Activated CD4-positive, alpha-beta T cell treated with anti-CD3 and anti-CD28 coated beads, Interleukin-2, amount 10 ng/mL, durations not matched to agents 7 days and 5 days (primary cell): Measurements from ENCODE around the gene ARHGAP30. TPM values are rescaled to one million over a fixed set of nuclear protein-coding genes. Genes with fewer than 3 reads are reported as not detected.
"Not testable (repeated sequence)": the region's sequence is repeated elsewhere in the genome, so short reads cannot be mapped to it uniquely, and the experiment has no call there.

ENCODE experiments used
- CTCF ChIA-PET: fragments of 350-600 bp; sonication (Branson Sonifier 250); formaldehyde crosslinking; loops from one replicate; lab custom pipeline; 2021; ENCODE audit warnings: antibody characterized with exemption; lab: Charles Lee
- POLR2A ChIA-PET: fragments of 350-600 bp; sonication (Branson Sonifier 250); formaldehyde crosslinking; loops from one replicate; lab custom pipeline; 2021; ENCODE audit warnings: antibody characterized with exemption; lab: Charles Lee
- DNase-seq: peaks from one replicate; pipeline ENCODE4 v3.0.0-alpha.2; 2020
- H3K27ac Mint-ChIP-seq: one replicate; pipeline ENCODE4 v1.8.0; 2021; ENCODE audit warnings: mild to moderate bottlenecking, moderate library complexity, mixed read lengths
- H3K27me3 Mint-ChIP-seq: one replicate; pipeline ENCODE4 v1.8.0; 2021; ENCODE audit warnings: mixed read lengths
- H3K36me3 Mint-ChIP-seq: one replicate; pipeline ENCODE4 v1.8.0; 2021; ENCODE audit warnings: low read depth, mixed read lengths
- H3K4me1 Mint-ChIP-seq: one replicate; pipeline ENCODE4 v1.8.0; 2021; ENCODE audit warnings: mixed read lengths
- H3K4me3 Mint-ChIP-seq: one replicate; pipeline ENCODE4 v1.8.0; 2021; ENCODE audit warnings: mild to moderate bottlenecking, moderate library complexity, mixed read lengths
- H3K9me3 Mint-ChIP-seq: one replicate; pipeline ENCODE4 v1.8.0; 2021; ENCODE audit warnings: mixed read lengths
- total RNA-seq, 2 experiments: library from RNA; stranded (reverse); gene quantifications; one replicate each; pipeline ENCODE4 v1.2.3, GENCODE V29; 2021

Gene ARHGAP30
- total RNA-seq, 2 experiments from 2014 or later: 244 to 304 TPM

DNA sequence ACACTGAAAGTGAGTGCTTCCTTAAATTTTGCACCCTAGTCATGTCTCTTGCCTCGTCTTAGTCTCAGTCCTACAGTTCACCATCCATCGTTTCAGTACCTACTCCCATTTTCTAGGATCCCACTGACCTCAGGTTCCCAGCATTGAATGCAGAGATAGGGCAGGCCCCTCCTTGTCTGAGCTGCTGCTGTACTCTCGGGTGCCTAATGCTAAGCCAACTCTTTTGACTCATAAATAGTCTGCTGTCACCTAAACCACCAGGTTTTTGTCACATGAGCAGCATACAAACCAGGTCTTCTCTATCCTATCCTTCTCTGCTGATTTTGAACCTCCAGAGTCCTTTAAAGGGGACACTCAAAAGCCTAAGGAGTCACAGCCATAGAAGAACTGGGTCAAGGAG, 3.0 kb downstream of the ARHGAP30 start:
- ChIA-PET POLR2A (interaction anchor here (0.6 kb wide), 1 partner anchor 32 kb away, joined by 4 read pairs; the partner anchor contains the start of gene KLHDC9), CTCF (interaction anchor here (1.9 to 13.5 kb wide), 3 partner anchors 12 to 30 kb away, joined by 6 to 185 read pairs (median 50); partner anchors contain the start of genes KLHDC9 and USF1)
- Mint-ChIP-seq H3K27me3 (no peaks in the 10 kb centered on the region), H3K36me3 (peaks cover 56% of the 10 kb centered on the region), H3K27ac (peak overlapping the region; percentile 99), H3K4me1 (peaks cover 70% of the 10 kb centered on the region), H3K9me3 (no peaks in the 10 kb centered on the region), H3K4me3 (peak overlapping the region; percentile 93)
- DNase-seq: no peak

DNA sequence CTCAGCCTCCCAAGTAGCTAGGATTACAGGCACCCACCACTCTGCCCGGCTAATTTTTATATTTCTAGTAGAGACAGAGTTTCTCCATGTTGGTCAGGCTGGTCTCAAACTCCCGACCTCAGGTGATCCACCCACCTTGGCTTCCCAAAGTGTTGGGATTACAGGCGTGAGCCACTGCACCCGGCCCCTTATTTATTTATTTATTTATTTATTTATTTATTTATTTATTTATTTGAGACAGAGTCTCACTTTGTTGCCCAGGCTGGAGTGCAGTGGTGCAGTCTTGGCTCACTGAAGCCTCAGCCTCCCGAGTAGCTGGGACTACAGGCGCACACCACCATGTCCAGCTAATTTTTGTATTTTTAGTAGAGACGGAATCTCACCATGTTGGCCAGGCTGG, 4.0 kb downstream of the ARHGAP30 start:
- peaks cover 67% of the 10 kb centered on the region for H3K4me1 Mint-ChIP-seq
- H3K4me3 Mint-ChIP-seq: peak overlapping the region; percentile 27
- H3K27me3 Mint-ChIP-seq, POLR2A ChIA-PET, H3K9me3 Mint-ChIP-seq, DNase-seq, H3K27ac Mint-ChIP-seq: not testable (repeated sequence)
- H3K36me3 Mint-ChIP-seq: peaks cover 60% of the 10 kb centered on the region
- CTCF ChIA-PET: interaction anchor here (0.7 to 8.5 kb wide), 3 partner anchors 11 to 52 kb away, joined by 3 to 50 read pairs (median 5); partner anchors contain the start of genes NIT1, PFDN2 and USF1

DNA sequence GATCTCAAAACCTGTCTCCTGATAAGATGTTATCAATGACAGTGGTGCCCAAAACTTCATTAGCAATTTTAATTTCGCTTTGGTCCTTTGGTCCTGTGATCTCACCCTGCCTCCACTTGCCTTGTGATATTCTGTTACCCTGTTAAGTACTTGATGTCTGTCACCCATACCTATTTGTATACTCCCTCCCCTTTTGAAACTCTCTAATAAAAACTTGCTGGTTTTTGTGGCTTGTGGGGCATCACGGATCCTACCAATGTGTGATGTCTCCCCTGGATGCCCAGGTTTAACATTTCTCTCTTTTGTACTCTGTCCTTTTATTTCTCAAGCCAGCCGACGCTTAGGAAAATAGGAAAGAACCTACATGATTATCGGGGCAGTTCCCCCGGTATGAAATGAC, 5.8 kb downstream of the ARHGAP30 start:
- CTCF ChIA-PET: interaction anchor here (8.5 kb wide), 1 partner anchor 18 kb away, joined by 50 read pairs; the partner anchor contains the start of gene USF1
- H3K4me1 Mint-ChIP-seq: peaks cover 70% of the 10 kb centered on the region
- peak overlapping the region; percentile 31 for H3K4me3 Mint-ChIP-seq

DNA sequence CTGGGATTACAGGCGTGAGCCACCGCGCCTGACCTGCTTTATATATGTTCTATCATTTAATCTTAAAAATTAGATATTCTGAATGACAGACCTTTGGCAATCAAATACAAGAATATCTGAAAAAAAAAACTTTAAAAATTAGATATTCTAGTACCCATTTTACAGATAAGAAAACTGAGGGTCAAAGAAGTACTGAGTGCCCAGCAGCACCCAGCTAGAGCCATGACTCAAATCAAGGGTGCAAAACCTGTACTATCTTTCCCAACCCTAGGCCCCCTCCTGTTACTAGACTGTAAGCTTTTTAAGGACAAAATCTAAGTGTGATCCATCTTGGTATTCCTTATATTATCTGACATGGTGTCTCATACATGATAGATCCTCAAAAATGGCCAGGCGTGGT, 8.3 kb downstream of the ARHGAP30 start:
- H3K4me1 Mint-ChIP-seq: peaks cover 61% of the 10 kb centered on the region

More for the DNA sequence above, 5.8 kb downstream of the ARHGAP30 start:
- H3K27ac Mint-ChIP-seq: peak overlapping the region; percentile 72
- DNase-seq, POLR2A ChIA-PET, H3K27me3 Mint-ChIP-seq, H3K9me3 Mint-ChIP-seq: not testable (repeated sequence)
- H3K36me3 Mint-ChIP-seq: peaks cover 67% of the 10 kb centered on the region

DNA sequence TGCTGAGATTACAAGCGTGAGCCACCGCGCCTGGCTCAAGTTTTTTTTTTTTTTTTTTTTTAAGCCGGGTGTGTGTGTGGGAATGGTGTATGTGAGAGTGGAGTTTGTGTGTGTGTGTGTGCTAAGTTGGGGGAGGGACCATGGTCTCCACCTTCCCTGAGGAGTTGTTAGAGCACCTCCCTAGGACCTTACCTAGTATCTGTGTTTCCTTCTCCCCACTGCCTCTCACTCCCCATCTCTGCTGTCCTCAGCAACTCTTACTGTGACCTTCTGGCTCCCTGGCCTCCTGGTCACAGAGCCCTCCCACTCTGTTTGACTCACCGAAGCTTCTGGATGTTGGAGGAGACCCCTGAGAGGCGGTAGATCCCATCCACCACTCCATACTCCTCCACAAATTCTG, 10.4 kb downstream of the ARHGAP30 start:
- Mint-ChIP-seq H3K36me3 (peaks cover 66% of the 10 kb centered on the region), H3K4me1 (peaks cover 51% of the 10 kb centered on the region), H3K27ac (no peak overlapping the region), H3K27me3 (no peaks in the 10 kb centered on the region), H3K9me3 (no peaks in the 10 kb centered on the region), H3K4me3 (no peak overlapping the region)
- DNase-seq: no peak
- CTCF ChIA-PET: interaction anchor here (0.8 to 2.0 kb wide), 3 partner anchors 13 to 40 kb away, joined by 3 to 7 read pairs (median 3); partner anchors contain the start of gene USF1
- POLR2A ChIA-PET: no interaction called here

More for the DNA sequence above, 8.3 kb downstream of the ARHGAP30 start:
- peaks cover 58% of the 10 kb centered on the region for H3K36me3 Mint-ChIP-seq
- no peaks in the 10 kb centered on the region for H3K9me3 Mint-ChIP-seq
- ChIA-PET POLR2A (no interaction called here), CTCF (interaction anchor here (1.1 to 1.2 kb wide), 2 partner anchors 11 to 36 kb away, joined by 4 to 7 read pairs; partner anchors contain the start of gene KLHDC9)
- H3K4me3 Mint-ChIP-seq: no peak overlapping the region
- no peak overlapping the region for H3K27ac Mint-ChIP-seq
- DNase-seq: no peak
- H3K27me3 Mint-ChIP-seq: no peaks in the 10 kb centered on the region

DNA sequence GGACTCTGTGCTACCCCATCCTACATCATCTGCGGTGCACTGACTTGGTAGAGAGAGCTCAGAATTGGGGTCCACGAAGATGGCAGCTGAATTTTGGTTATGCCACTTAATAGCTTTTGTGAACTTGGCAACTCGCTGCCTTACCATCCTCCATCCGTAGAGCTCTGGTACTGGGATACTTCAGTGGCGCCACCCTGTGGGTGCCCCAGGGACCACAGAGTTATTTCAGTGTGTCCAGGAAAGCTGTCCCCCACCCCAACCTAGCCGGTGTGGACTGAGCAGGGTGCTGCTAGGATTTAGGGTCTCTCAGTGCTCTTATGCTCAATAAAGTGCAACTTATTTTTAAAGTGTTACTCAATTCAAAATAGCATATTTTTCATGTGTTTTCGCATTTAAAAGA, 14.9 kb downstream of the ARHGAP30 start:
- ChIA-PET POLR2A (no interaction called here), CTCF (interaction anchor here (0.6 to 3.0 kb wide), 9 partner anchors 10 to 130 kb away, joined by 3 to 13 read pairs (median 4); partner anchors contain the start of genes TSTD1 and USF1)
- Mint-ChIP-seq H3K9me3 (no peaks in the 10 kb centered on the region), H3K4me3 (no peak overlapping the region), H3K27ac (no peak overlapping the region), H3K4me1 (peaks cover 35% of the 10 kb centered on the region), H3K36me3 (peaks cover 68% of the 10 kb centered on the region), H3K27me3 (no peaks in the 10 kb centered on the region)
- DNase-seq: no peak

DNA sequence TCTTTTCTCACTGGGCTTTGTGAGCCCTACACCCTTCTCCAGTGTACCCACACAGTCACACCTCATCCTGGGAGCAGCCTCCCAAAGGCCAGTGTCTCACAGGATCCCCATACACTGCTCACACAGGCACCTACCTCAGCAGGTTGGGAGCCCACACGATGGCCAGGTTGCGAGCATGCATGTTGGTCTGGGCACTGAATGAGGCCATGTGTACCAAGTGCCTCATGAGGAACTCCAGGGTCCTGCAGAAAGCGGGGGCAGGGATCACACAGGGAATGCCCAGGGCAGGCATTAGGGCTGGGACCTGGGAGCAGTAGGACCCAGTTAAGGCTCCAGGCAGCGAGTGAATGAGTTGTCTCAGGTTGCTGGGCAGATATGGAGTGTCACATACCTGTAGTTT, 15.5 kb downstream of the ARHGAP30 start:
- ChIA-PET POLR2A (no interaction called here), CTCF (interaction anchor here (1.0 to 3.0 kb wide), 6 partner anchors 9 to 60 kb away, joined by 4 to 13 read pairs (median 6); partner anchors contain the start of genes TSTD1 and USF1)
- no peaks in the 10 kb centered on the region for H3K9me3 Mint-ChIP-seq
- H3K4me1 Mint-ChIP-seq: peaks cover 29% of the 10 kb centered on the region
- no peak overlapping the region for H3K4me3 Mint-ChIP-seq
- H3K27me3 Mint-ChIP-seq: no peaks in the 10 kb centered on the region
- DNase-seq: no peak
- H3K27ac Mint-ChIP-seq: no peak overlapping the region
- peaks cover 68% of the 10 kb centered on the region for H3K36me3 Mint-ChIP-seq

DNA sequence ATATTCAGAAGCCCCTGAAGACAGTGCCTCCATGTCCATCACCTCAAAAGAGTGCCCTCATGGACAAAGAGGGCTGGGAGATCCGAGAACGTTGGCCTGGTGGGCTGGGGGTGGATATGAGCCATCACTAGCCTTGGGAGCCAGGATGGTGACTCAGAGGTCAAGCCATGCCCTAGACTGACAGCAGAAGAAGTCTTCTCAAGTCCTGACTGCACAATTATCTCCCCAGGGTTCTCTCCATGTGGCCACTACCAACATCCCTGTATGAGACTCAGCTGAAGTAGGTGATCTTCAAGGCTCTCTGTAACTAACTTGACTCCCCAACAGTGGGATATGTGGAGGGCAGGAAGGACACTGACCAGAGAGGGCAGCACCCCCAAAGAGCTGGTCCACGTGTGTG, 16.8 kb downstream of the ARHGAP30 start:
- peak overlapping the region; percentile 6 for H3K27ac Mint-ChIP-seq
- no peaks in the 10 kb centered on the region for H3K27me3 Mint-ChIP-seq
- ChIA-PET POLR2A (no interaction called here), CTCF (interaction anchor here (0.6 kb wide), 1 partner anchor 17 kb away, joined by 3 read pairs; the partner anchor contains the start of gene ARHGAP30)
- H3K4me3 Mint-ChIP-seq: no peak overlapping the region
- H3K4me1 Mint-ChIP-seq: peaks cover 37% of the 10 kb centered on the region
- H3K36me3 Mint-ChIP-seq: peaks cover 77% of the 10 kb centered on the region
- H3K9me3 Mint-ChIP-seq: no peaks in the 10 kb centered on the region
- no peak for DNase-seq

DNA sequence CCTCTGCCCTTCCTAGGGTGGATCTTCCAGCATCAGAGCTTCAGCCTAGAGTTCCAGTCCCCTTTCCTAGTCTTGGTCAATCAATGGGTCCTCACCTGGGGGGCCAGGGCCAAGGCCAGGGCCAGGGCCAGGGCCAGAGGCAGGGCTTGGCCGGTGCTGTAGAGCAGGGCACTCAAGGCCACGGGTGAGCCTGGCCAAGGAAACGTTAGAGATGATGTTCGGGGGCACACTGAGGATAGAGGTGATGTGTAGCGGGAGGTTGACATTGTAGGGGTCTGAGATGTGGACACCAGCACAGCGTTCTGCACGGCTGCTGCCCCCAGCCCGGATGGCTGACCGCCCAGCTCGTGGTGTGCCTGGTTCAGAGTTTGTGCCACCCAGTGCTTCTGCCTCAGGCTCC, 18.5 kb downstream of the ARHGAP30 start:
- no peak overlapping the region for H3K4me3 Mint-ChIP-seq
- no peaks in the 10 kb centered on the region for H3K9me3 Mint-ChIP-seq
- H3K27me3 Mint-ChIP-seq: no peaks in the 10 kb centered on the region
- CTCF ChIA-PET: interaction anchor here (0.9 to 2.3 kb wide), 4 partner anchors 14 to 47 kb away, joined by 3 to 9 read pairs (median 4); partner anchors contain the start of gene ARHGAP30
- POLR2A ChIA-PET: interaction anchor here (0.7 kb wide), 1 partner anchor 307 kb away, joined by 6 read pairs; no protein-coding TSS in a partner anchor
- no peak for DNase-seq
- H3K36me3 Mint-ChIP-seq: peaks cover 74% of the 10 kb centered on the region
- peaks cover 43% of the 10 kb centered on the region for H3K4me1 Mint-ChIP-seq
- no peak overlapping the region for H3K27ac Mint-ChIP-seq

DNA sequence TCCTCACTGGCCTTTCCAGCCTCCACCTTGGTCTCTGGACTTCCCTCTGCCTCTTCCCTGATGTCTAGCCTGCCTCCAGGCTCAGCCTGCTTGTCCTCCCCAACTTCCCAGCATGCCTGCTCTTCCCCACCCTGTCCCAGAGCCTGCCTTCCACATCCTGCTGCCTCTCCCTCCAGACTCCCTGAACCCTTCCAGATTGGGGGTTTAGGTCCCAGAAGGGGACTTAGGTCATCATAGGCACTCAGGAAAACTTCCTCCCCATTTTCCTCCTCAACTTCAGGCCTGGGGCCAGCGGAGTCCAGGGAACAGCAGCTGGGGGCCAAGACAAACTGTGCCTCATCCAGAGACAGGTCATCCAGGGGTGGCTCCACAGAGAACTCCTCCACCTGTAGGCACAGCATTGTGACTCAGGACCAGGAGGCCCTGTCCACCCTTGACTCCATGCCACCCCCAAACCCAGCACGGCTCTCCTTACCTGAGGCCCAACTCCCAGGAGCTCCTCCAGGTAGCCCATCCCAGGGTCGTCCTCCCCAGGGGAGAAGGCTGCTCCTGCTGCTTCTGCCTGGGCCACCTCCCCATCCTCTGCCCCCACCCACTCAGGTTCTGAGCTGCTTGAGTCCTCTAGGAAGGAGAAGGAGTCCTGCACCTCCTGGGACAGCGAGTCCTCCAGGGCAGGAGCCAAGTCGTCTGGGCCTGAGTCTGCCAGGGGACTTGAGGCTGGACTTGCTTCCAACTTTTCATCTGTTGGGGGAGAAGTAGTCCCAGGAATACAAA, 20.6 kb downstream of the ARHGAP30 start:
- H3K27me3 Mint-ChIP-seq: no peaks in the 10 kb centered on the region
- peaks cover 46% of the 10 kb centered on the region for H3K4me1 Mint-ChIP-seq
- peaks cover 71% of the 10 kb centered on the region for H3K36me3 Mint-ChIP-seq
- CTCF ChIA-PET: interaction anchor here (0.8 to 2.3 kb wide), 3 partner anchors 21 to 49 kb away, joined by 3 to 9 read pairs (median 3); partner anchors contain the start of gene ARHGAP30
- POLR2A ChIA-PET: no interaction called here
- peak overlapping the region; percentile 48 for H3K27ac Mint-ChIP-seq
- H3K9me3 Mint-ChIP-seq: no peaks in the 10 kb centered on the region
- no peak overlapping the region for H3K4me3 Mint-ChIP-seq
- no peak for DNase-seq

DNA sequence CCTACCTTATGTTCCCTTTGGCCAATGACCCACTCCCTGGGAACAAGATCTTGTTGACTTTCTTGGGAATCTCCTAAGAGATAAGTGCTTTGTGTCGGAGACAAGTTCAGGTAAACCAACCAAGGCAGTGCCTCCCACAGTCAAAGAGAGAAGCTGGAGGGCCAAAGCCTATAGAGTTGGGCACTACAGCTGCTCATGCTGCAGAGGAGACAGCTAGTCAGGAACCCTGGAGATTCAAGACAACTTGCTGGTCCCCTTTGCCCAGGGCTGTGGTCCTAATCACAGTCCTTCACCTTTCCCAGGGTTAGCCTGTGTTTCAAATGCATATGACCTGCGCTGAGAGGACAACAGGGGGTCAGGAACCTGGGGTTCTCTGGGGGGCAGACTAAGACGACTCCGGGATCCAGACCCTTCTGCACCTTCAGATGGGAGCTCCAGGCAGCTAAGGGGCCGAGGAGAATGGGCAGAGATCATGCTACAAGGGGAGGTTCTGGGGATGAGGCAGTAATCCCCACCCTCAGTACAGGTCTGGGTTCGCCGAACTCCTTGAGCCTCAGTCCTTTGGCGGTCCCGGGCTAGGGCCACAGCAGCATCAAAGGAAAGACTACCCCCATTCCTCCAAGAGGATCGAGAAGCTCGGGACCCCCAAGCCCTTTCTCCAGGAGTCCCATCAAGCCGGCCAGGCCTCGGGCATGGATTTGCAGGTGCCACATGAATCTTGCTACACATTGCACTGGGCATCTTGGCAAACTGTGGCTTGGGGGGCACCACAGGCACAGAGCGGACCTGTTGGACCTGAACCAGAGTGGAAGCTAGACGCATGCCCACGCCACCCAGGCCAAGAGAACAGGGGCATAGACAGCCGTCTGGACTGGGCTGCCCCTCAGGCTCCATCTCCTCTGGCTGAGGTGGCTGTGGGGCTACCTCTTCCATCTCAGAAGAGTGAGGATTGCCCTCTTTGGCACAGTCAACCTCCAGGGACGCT, 22.0 kb downstream of the ARHGAP30 start:
- H3K9me3 Mint-ChIP-seq: no peaks in the 10 kb centered on the region
- ChIA-PET POLR2A (interaction anchor here (0.8 kb wide), 1 partner anchor 24 kb away, joined by 3 read pairs; no protein-coding TSS in a partner anchor), CTCF (interaction anchor here (2.0 to 4.9 kb wide), 4 partner anchors 10 to 50 kb away, joined by 7 to 50 read pairs (median 14); partner anchors contain the start of genes ARHGAP30, F11R, KLHDC9 and TSTD1)
- H3K27me3 Mint-ChIP-seq: no peaks in the 10 kb centered on the region
- peaks cover 47% of the 10 kb centered on the region for H3K4me1 Mint-ChIP-seq
- DNase-seq: no peak
- H3K36me3 Mint-ChIP-seq: peaks cover 66% of the 10 kb centered on the region
- H3K4me3 Mint-ChIP-seq: peak overlapping the region; percentile 18
- H3K27ac Mint-ChIP-seq: peak overlapping the region; percentile 97
